Testis (tissue), 3 donors: ENCODE data around the gene ZBTB43. TPM values are rescaled to one million over a fixed set of nuclear protein-coding genes. Genes with fewer than 3 reads are reported as not detected.

Experiments used
- DNase-seq: peaks from one replicate; pipeline ENCODE4 v3.0.0-alpha.2; 2019
- H3K27ac ChIP-seq, 2 donors: fragments of 200-600 bp; sonication (generic); one replicate each; pipeline ENCODE4 v1.5.1; 2019
- H3K27me3 ChIP-seq: fragments of 200-600 bp; sonication (generic); one replicate; pipeline ENCODE4 v1.5.1; 2019
- H3K36me3 ChIP-seq: fragments of 200-600 bp; sonication (generic); one replicate; pipeline ENCODE4 v1.5.1; 2017; ENCODE audit warnings: low read depth; ENCODE audit errors: missing control alignments
- H3K4me1 ChIP-seq: fragments of 200-600 bp; sonication (generic); one replicate; pipeline ENCODE4 v1.5.1; 2019
- H3K4me3 ChIP-seq, 2 donors: fragments of 200-600 bp; sonication (generic); one replicate each; pipeline ENCODE4 v1.5.1; 2017 to 2019
- H3K9me3 ChIP-seq: fragments of 200-600 bp; sonication (generic); one replicate; pipeline ENCODE4 v1.5.1; 2017
- CTCF ChIP-seq, 3 experiments: fragments of 450-650 bp in 2 of 3; fragments of 200-600 bp in 1 of 3; sonication (generic) in 1 of 3; IDR thresholded peaks; one replicate each; pipeline ENCODE4 v1.5.1; 2016 to 2019; ENCODE audit warnings: antibody characterized with exemption in 3 of 3, mild to moderate bottlenecking in 2 of 3, moderate library complexity in 1 of 3
- POLR2A ChIP-seq: fragments of 450-650 bp; IDR thresholded peaks from one replicate; pipeline ENCODE4 v1.6.1; 2017; ENCODE audit warnings: antibody characterized with exemption, mild to moderate bottlenecking, moderate library complexity
- WGBS, 2 donors: methylation state at CpG; one replicate each; pipeline ENCODE4 v1.1.5; 2018; 5-methylcytosine and 5-hydroxymethylcytosine counted together
- intact Hi-C: fragments of 100-400 bp; cut with DNase I; formaldehyde crosslinking; loops from one replicate; pipeline ENCODE4 v1.15.1; 2023; ENCODE audit warnings: low total_unique reads
- polyA plus RNA-seq: library from polyadenylated mRNA; stranded (reverse); fragments of 350-450 nt; fragmentation: Illumina TruSeq; extraction: RNeasy Lipid Tissue Mini Kit (QIAGEN cat#74804); gene quantifications from one replicate; pipeline ENCODE4 v1.2.3, GENCODE V29; 2014; ENCODE audit warnings: low read depth, low replicate concordance; ENCODE audit not compliant: insufficient read depth
- total RNA-seq, 2 donors: library from RNA; depleted of rRNA; stranded (reverse); fragments of >200 nt; gene quantifications; one replicate each; pipeline ENCODE4 v1.2.3, GENCODE V29; 2016

ZBTB43 gene
- total and polyA plus RNA-seq, 3 donors from 2014 or later: 32.7 to 40.6 (median 40.3) TPM

GRCh38 chr9:126854734-126855133 lies 49.9 kb downstream of the ZBTB43 start:
- no peak for TF ChIP-seq CTCF (IDR thresholded peaks at IDR 0.05)
- no peak for TF ChIP-seq POLR2A
- no peaks in the 10 kb centered on the region for H3K9me3 ChIP-seq
- H3K27me3 ChIP-seq: no peaks in the 10 kb centered on the region
- H3K4me1 ChIP-seq: peaks cover 3% of the 10 kb centered on the region
- no peaks in the 10 kb centered on the region for H3K36me3 ChIP-seq
- DNase-seq: no peak
- 41 to 68% methylated on average over 6 to 7 of the region's 7 CpGs for WGBS, 2 donors
- no peak overlapping the region for H3K27ac ChIP-seq
- intact Hi-C loops: no loop called here
- H3K4me3 ChIP-seq: no peak overlapping the region

- intact Hi-C loops: no loop called here
- no peak for DNase-seq
- Histone ChIP-seq H3K27ac (no peak overlapping the region), H3K4me3 (no peak overlapping the region), H3K27me3 (no peaks in the 10 kb centered on the region), H3K4me1 (peaks cover 8% of the 10 kb centered on the region), H3K9me3 (no peaks in the 10 kb centered on the region), H3K36me3 (no peaks in the 10 kb centered on the region)
- 88% methylated on average over 6 of the region's 6 CpGs for WGBS, 2 donors
- TF ChIP-seq POLR2A (no peak), CTCF (IDR thresholded peaks at IDR 0.05) (no peak)
Observed at GRCh38 chr9:126856326-126856877, 51.6 kb downstream of the ZBTB43 start.

- H3K27me3 ChIP-seq: no peaks in the 10 kb centered on the region
- TF ChIP-seq POLR2A (no peak), CTCF (IDR thresholded peaks at IDR 0.05) (no peak)
- intact Hi-C loops: no loop called here
- H3K4me3 ChIP-seq: no peak overlapping the region
- H3K9me3 ChIP-seq: no peaks in the 10 kb centered on the region
- H3K4me1 ChIP-seq: peaks cover 18% of the 10 kb centered on the region
- no peak for DNase-seq
- no peak overlapping the region for H3K27ac ChIP-seq
- 59 to 63% methylated on average over 8 of the region's 8 CpGs for WGBS, 2 donors
- H3K36me3 ChIP-seq: no peaks in the 10 kb centered on the region
Observed at GRCh38 chr9:126857261-126857960, 52.6 kb downstream of the ZBTB43 start.

GRCh38 chr9:126859111-126859510 lies 54.3 kb downstream of the ZBTB43 start:
- DNase-seq: no peak
- WGBS, 2 donors: 91 to 100% methylated on average over 2 of the region's 2 CpGs
- H3K4me3 ChIP-seq: no peak overlapping the region
- no peaks in the 10 kb centered on the region for H3K27me3 ChIP-seq
- TF ChIP-seq POLR2A (no peak), CTCF (IDR thresholded peaks at IDR 0.05) (no peak)
- no peak overlapping the region for H3K27ac ChIP-seq
- intact Hi-C loops: no loop called here
- no peaks in the 10 kb centered on the region for H3K9me3 ChIP-seq
- H3K4me1 ChIP-seq: peaks cover 29% of the 10 kb centered on the region
- H3K36me3 ChIP-seq: no peaks in the 10 kb centered on the region
